Uterus (tissue), 4 donors: ENCODE results near the gene OSBP. TPM values are rescaled to one million over a fixed set of nuclear protein-coding genes. Genes with fewer than 3 reads are reported as not detected.
"Not testable (repeated sequence)": the region's sequence is repeated elsewhere in the genome, so short reads cannot be mapped to it uniquely, and the experiment has no call there.

Experiments used
- DNase-seq, 2 donors: peaks; one replicate each; pipeline ENCODE4 v3.0.0-alpha.2; 2019 to 2020
- H3K27ac ChIP-seq, 2 donors: fragments of 200-600 bp; sonication (generic); 1 replicate in 1 of 2; 2 replicates in 1 of 2; pipeline ENCODE4 v1.5.1; 2016 to 2018
- H3K27me3 ChIP-seq, 2 donors: fragments of 200-600 bp; sonication (generic); one replicate each; pipeline ENCODE4 v1.5.1; 2018 to 2019; ENCODE audit warnings: control low read depth in 1 of 2
- H3K36me3 ChIP-seq, 2 donors: fragments of 200-600 bp; sonication (generic); one replicate each; pipeline ENCODE4 v1.5.1; 2019; ENCODE audit warnings: control low read depth in 1 of 2
- H3K4me1 ChIP-seq, 2 donors: fragments of 200-600 bp; sonication (generic); one replicate each; pipeline ENCODE4 v1.5.1; 2018 to 2019; ENCODE audit warnings: control low read depth in 1 of 2
- H3K4me3 ChIP-seq, 2 donors: fragments of 200-600 bp; sonication (generic); 1 replicate in 1 of 2; 2 replicates in 1 of 2; pipeline ENCODE4 v1.5.1; 2018 to 2019; ENCODE audit warnings: mild to moderate bottlenecking in 1 of 2
- H3K9me3 ChIP-seq, 2 donors: fragments of 200-600 bp; sonication (generic); one replicate each; pipeline ENCODE4 v1.5.1; 2019; ENCODE audit warnings: control low read depth in 1 of 2
- CTCF ChIP-seq, 4 experiments: fragments of 200-600 bp in 2 of 4; fragments of 450-650 bp in 2 of 4; sonication (generic) in 2 of 4; IDR thresholded peaks; one replicate each; pipeline ENCODE4 v1.5.1; 2016 to 2019; ENCODE audit warnings: antibody characterized with exemption in 4 of 4, mild to moderate bottlenecking in 2 of 4, moderate library complexity in 1 of 4
- POLR2A ChIP-seq, 2 donors: fragments of 450-650 bp; IDR thresholded peaks; one replicate each; pipeline ENCODE4 v1.6.1; 2016; ENCODE audit warnings: antibody characterized with exemption in 2 of 2, mild to moderate bottlenecking in 1 of 2, moderate library complexity in 1 of 2
- intact Hi-C: fragments of 100-400 bp; cut with DNase I; formaldehyde crosslinking; loops from one replicate; pipeline ENCODE4 v1.15.1; 2023; ENCODE audit warnings: low total_unique reads
- total RNA-seq, 4 donors: library from RNA; depleted of rRNA in 3 of 4; stranded (reverse); fragments of >200 nt in 3 of 4; gene quantifications; one replicate each; pipeline versions ENCODE4 v1.1.0 to v1.2.4, GENCODE V29; 2014 to 2023
- donor health status: DM: yes; HTN: yes; CAD: no.

The OSBP gene
- total RNA-seq, 4 donors from 2014 or later = 27.4 to 51.0 (median 41.9) TPM

GRCh38 chr11:59551659-59552521, 63.7 kb downstream of the OSBP start:
- DNase-seq = peak; percentile 50 to 68

GRCh38 chr11:59550842-59551658, 64.5 kb downstream of the OSBP start:
- TF ChIP-seq POLR2A (IDR thresholded peaks at IDR 0.05) (no peak), CTCF (IDR thresholded peaks at IDR 0.05) (peak in 1 of 4 experiments; percentile 6)
- peak overlapping the region; percentile 45 to 78 for H3K4me3 ChIP-seq
- no peaks in the 10 kb centered on the region for H3K9me3 ChIP-seq
- no peaks in the 10 kb centered on the region for H3K36me3 ChIP-seq
- peak overlapping the region; percentile 94 to 98 for H3K27ac ChIP-seq
- intact Hi-C loops = no loop called here
- peak; percentile 80 to 90 for DNase-seq
- H3K27me3 ChIP-seq = no peaks in the 10 kb centered on the region
- H3K4me1 ChIP-seq = no peaks in the 10 kb centered on the region

More at GRCh38 chr11:59551659-59552521, 63.7 kb downstream of the OSBP start:
- Histone ChIP-seq H3K36me3 (no peaks in the 10 kb centered on the region), H3K9me3 (no peaks in the 10 kb centered on the region), H3K4me3 (peak overlapping the region; percentile 45 to 78), H3K4me1 (no peaks in the 10 kb centered on the region), H3K27me3 (no peaks in the 10 kb centered on the region), H3K27ac (peak overlapping the region; percentile 94 to 98)
- TF ChIP-seq CTCF (IDR thresholded peaks at IDR 0.05) (no peak), POLR2A (IDR thresholded peaks at IDR 0.05) (no peak)
- intact Hi-C loops = no loop called here

GRCh38 chr11:59550368-59550841, 65.2 kb downstream of the OSBP start:
- H3K4me1 ChIP-seq = no peaks in the 10 kb centered on the region
- intact Hi-C loops = no loop called here
- H3K9me3 ChIP-seq = no peaks in the 10 kb centered on the region
- H3K27me3 ChIP-seq = no peaks in the 10 kb centered on the region
- TF ChIP-seq POLR2A (IDR thresholded peaks at IDR 0.05) (no peak), CTCF (IDR thresholded peaks at IDR 0.05) (peak; percentile 28 to 74 (median 52))
- peak; percentile 83 to 85 for DNase-seq
- H3K27ac ChIP-seq = peak overlapping the region; percentile 94 to 98
- H3K4me3 ChIP-seq = peak overlapping the region; percentile 45 to 78
- no peaks in the 10 kb centered on the region for H3K36me3 ChIP-seq

- Histone ChIP-seq H3K9me3 (no peaks in the 10 kb centered on the region), H3K4me1 (no peaks in the 10 kb centered on the region), H3K4me3 (no peak overlapping the region), H3K36me3 (no peaks in the 10 kb centered on the region), H3K27ac (peak overlapping the region in 1 of 2 donors; percentile 35), H3K27me3 (no peaks in the 10 kb centered on the region)
- TF ChIP-seq CTCF (IDR thresholded peaks at IDR 0.05) (no peak), POLR2A (IDR thresholded peaks at IDR 0.05) (no peak)
- no peak for DNase-seq
- intact Hi-C loops = no loop called here
Measured at GRCh38 chr11:59548309-59548656, 67.3 kb downstream of the OSBP start.

GRCh38 chr11:59547605-59548308, 67.8 kb downstream of the OSBP start:
- H3K27me3 ChIP-seq, H3K9me3 ChIP-seq, DNase-seq, H3K4me1 ChIP-seq, intact Hi-C loops, H3K4me3 ChIP-seq, H3K36me3 ChIP-seq: not testable (repeated sequence)
- peak overlapping the region in 1 of 2 donors; percentile 35 for H3K27ac ChIP-seq
